Skeletal muscle tissue (tissue), 4 donors: ENCODE measurements around the gene USP13. TPM values are rescaled to one million over a fixed set of nuclear protein-coding genes. Genes with fewer than 3 reads are reported as not detected.

Experiments used
- H3K27ac ChIP-seq: one replicate; pipeline ENCODE4 v1.7.0; 2013; ENCODE audit warnings: mild to moderate bottlenecking, low read depth, low read length, inconsistent platforms
- H3K27me3 ChIP-seq, 3 donors: one replicate each; pipeline ENCODE4 v1.7.0; 2013; ENCODE audit warnings: low read length in 3 of 3; ENCODE audit not compliant: control insufficient read depth in 3 of 3, insufficient read depth in 3 of 3
- H3K36me3 ChIP-seq, 3 donors: one replicate each; pipeline ENCODE4 v1.7.0; 2013; ENCODE audit warnings: low read length in 3 of 3; ENCODE audit not compliant: control insufficient read depth in 3 of 3, insufficient read depth in 3 of 3
- H3K4me1 ChIP-seq, 3 donors: one replicate each; pipeline ENCODE4 v1.7.0; 2013; ENCODE audit warnings: low read length in 3 of 3, mild to moderate bottlenecking in 3 of 3; ENCODE audit not compliant: control insufficient read depth in 3 of 3, insufficient read depth in 3 of 3
- H3K4me3 ChIP-seq, 3 donors: one replicate each; pipeline ENCODE4 v1.7.0; 2013; ENCODE audit warnings: low read length in 3 of 3
- H3K9ac ChIP-seq, 3 donors: one replicate each; pipeline ENCODE4 v1.7.0; 2013; ENCODE audit warnings: low read length in 3 of 3, mild to moderate bottlenecking in 3 of 3, moderate library complexity in 2 of 3, low read depth in 1 of 3
- H3K9me3 ChIP-seq, 3 donors: one replicate each; pipeline ENCODE4 v1.7.0; 2013; ENCODE audit warnings: low read length in 3 of 3; ENCODE audit not compliant: control insufficient read depth in 3 of 3
- total RNA-seq: library from RNA; depleted of rRNA; stranded (reverse); fragments of >200 nt; gene quantifications from one replicate; pipeline ENCODE4 v1.2.3, GENCODE V29; 2014
- donor health status: Osteomylitis.

Gene USP13
- total RNA-seq, 1 donor from 2014 or later = 26.1 TPM

DNA sequence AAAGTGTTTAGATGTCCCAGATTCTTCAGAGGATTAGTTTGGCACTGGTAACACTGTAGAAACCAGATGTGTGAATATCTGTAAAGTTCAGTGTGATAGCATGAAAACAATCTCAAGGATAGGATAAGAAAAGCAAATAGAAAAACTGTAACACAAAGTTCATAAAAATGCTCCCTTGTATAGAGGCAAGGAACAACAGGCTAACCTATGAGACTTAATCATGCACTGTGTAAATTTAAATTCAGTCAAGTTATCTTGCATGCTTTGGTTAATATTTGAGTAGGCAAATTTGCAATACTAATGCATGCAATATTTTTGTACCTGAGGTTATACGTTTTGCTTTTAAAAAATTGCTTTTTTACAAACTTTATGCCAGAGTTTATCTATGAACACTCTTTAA is 144.4 kb downstream of the USP13 start:
- Histone ChIP-seq H3K4me3 (no peak overlapping the region), H3K9me3 (no peaks in the 10 kb centered on the region), H3K27ac (no peak overlapping the region), H3K36me3 (no peaks in the 10 kb centered on the region), H3K27me3 (no peaks in the 10 kb centered on the region), H3K4me1 (peaks cover 0 to 6% (median 5%) of the 10 kb centered on the region in 3 donors), H3K9ac (no peak overlapping the region)

DNA sequence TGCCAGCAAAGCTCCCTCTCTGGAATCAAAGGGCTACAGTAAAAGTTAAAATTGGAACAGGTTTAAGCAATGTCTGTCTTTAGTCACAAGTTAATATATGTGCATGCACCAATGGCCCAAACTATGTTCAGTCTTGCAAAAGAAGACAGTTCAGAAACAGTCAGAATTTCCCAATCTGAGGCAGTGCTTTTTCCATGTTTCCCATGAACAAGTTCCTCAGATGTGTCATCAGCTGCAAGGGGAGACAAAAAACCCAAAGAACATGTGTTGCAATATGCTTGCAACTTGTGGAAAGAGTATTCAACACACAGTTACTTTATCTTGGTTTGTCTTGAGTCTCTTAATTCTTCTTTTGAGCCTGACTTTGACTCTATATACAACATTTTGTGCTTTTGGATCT is 148.4 kb downstream of the USP13 start:
- H3K27ac ChIP-seq = no peak overlapping the region
- no peak overlapping the region for H3K4me3 ChIP-seq
- no peaks in the 10 kb centered on the region for H3K9me3 ChIP-seq
- no peaks in the 10 kb centered on the region for H3K27me3 ChIP-seq
- no peaks in the 10 kb centered on the region for H3K4me1 ChIP-seq
- no peaks in the 10 kb centered on the region for H3K36me3 ChIP-seq
- no peak overlapping the region for H3K9ac ChIP-seq

DNA sequence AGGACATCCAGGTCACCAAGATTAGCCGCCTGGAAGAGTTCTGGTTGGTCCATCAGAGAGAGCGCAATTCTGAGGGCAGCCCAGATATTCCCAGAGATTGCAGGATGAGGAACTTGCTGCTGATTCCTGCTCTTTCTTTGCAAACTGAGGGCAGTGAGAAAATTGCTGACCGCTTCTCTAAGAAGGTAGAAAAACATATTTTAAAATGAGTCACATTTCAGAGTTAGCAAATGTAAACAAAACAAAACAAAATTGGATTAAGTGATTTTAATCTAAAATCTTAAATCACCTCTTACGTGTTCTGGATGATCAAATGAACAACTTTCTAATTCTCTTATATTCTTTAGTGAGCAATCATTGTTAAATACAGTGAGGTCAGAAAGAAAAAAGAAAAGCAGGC is 149.0 kb downstream of the USP13 start:
- Histone ChIP-seq H3K4me3 (no peak overlapping the region), H3K27me3 (no peaks in the 10 kb centered on the region)

DNA sequence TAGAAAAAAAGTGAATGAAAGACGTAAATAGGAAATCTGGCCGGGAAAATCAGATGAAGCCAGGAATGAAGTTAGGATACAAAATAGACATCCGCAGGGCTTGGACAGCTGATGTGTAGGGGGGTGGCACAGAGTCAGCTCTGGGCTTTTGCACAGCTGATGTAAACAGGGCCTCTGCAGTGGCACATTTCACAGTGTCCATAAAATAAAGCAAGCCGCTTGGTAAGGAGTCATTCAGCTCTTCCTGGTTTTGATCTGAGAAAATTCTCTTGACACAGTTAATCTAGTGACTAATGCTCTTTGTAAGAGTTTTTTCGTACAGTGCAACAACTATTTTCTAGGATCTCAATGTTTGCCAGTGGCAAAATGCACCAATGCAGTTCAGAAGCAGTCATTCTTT is 153.3 kb downstream of the USP13 start:
- no peaks in the 10 kb centered on the region for H3K36me3 ChIP-seq
- H3K27ac ChIP-seq = no peak overlapping the region
- H3K27me3 ChIP-seq = no peaks in the 10 kb centered on the region
- H3K4me3 ChIP-seq = no peak overlapping the region
- no peak overlapping the region for H3K9ac ChIP-seq
- no peaks in the 10 kb centered on the region for H3K9me3 ChIP-seq
- H3K4me1 ChIP-seq = no peaks in the 10 kb centered on the region

More for the DNA sequence above, 149.0 kb downstream of the USP13 start:
- Histone ChIP-seq H3K27ac (no peak overlapping the region), H3K4me1 (no peaks in the 10 kb centered on the region), H3K9ac (no peak overlapping the region), H3K9me3 (no peaks in the 10 kb centered on the region), H3K36me3 (no peaks in the 10 kb centered on the region)

DNA sequence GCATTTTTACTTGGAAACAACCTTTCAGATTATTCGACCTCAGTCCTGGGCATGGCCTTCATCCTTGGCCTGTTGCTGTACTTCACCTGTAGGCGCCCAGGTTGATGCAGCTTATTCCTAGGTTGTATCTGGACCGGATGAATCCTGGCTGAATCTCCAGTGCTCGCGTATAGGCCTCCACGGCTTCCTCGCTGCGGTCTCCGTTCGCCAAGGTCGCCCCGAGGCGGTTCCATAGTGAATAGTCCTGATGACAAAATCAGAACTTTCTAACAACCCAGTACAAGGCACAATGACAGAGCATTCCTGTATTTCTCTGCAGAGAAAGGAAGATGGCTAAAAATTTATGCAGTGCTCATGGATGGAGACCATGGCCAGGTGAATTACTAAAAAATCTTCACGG is 154.7 kb downstream of the USP13 start:
- Histone ChIP-seq H3K4me3 (no peak overlapping the region), H3K4me1 (no peaks in the 10 kb centered on the region), H3K9ac (no peak overlapping the region), H3K9me3 (no peaks in the 10 kb centered on the region), H3K36me3 (no peaks in the 10 kb centered on the region), H3K27me3 (no peaks in the 10 kb centered on the region), H3K27ac (no peak overlapping the region)

DNA sequence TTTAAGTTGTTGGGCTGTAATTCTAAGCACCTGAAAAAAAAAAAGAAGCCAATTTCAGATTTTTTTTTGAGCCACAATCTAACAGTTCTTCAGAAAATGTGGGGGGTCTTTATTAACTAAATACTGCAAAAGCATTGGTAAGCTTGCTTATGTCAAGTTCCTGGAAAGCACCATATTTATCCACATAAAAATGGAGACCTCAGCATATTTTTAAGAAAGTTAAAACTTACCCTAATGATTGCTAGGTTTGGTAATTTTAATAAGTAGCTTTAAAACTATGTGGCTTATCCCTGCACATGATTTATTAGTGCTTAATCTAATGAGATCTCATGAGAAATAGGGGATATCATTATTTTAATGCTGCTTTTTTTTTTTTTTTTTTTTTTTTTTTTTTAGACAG is 156.8 kb downstream of the USP13 start:
- H3K9ac ChIP-seq = no peak overlapping the region
- no peaks in the 10 kb centered on the region for H3K4me1 ChIP-seq
- H3K9me3 ChIP-seq = no peaks in the 10 kb centered on the region
- no peak overlapping the region for H3K4me3 ChIP-seq
- no peaks in the 10 kb centered on the region for H3K36me3 ChIP-seq
- H3K27ac ChIP-seq = no peak overlapping the region
- no peaks in the 10 kb centered on the region for H3K27me3 ChIP-seq

DNA sequence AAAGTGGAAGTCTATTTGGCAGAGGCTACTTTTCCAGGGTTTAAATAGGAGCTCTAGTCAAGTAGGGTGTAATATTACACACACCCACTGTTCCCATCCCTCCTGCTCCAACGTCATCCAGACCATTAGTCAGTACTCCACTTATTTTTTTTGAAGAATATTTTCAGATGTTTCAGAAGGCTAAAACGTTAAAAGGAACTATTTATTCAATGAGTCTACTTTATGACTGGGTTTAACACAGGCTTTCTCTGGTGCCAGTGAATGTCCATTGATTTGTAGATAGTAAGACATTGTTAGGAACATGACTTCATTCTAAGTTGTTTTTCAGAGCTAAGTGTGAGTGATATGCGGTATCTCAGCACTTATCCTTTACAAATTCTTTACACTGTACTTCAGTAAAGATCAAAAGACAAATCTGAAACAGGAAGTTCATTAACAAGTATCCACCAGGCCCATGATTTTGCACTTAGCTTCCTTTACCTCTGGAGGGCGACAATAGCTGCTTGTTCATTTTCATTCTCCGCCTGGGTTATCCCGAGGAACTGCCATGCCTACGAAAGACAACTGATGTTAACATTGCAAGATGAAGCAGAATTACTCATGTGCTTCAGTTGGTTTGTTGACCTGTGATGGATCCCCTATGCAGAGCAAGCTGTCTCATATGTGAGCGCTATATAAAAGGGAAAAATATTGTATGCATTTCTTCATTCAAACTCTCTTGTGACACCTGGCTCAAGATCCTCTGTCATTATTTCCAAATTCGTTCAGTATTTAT is 158.7 kb downstream of the USP13 start:
- Histone ChIP-seq H3K36me3 (no peaks in the 10 kb centered on the region), H3K9me3 (no peaks in the 10 kb centered on the region), H3K27me3 (no peaks in the 10 kb centered on the region), H3K27ac (no peak overlapping the region), H3K4me3 (no peak overlapping the region), H3K4me1 (no peaks in the 10 kb centered on the region), H3K9ac (no peak overlapping the region)

DNA sequence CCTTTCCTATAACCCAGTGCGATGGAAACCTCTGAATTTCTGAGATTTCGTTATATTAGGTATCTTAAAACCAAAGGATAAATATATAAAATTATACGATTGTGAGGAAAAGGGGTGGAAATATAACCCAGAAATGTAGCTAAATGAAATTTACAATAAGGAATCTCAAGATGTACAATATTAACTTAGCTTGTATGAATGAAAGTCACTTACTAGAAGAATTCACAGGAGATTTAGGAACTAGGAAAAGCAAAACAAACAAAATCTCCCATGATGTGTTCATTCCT is 159.2 kb downstream of the USP13 start:
- Histone ChIP-seq H3K27ac (no peak overlapping the region), H3K4me3 (no peak overlapping the region), H3K9ac (no peak overlapping the region), H3K4me1 (no peaks in the 10 kb centered on the region), H3K9me3 (no peaks in the 10 kb centered on the region), H3K36me3 (no peaks in the 10 kb centered on the region), H3K27me3 (no peaks in the 10 kb centered on the region)

DNA sequence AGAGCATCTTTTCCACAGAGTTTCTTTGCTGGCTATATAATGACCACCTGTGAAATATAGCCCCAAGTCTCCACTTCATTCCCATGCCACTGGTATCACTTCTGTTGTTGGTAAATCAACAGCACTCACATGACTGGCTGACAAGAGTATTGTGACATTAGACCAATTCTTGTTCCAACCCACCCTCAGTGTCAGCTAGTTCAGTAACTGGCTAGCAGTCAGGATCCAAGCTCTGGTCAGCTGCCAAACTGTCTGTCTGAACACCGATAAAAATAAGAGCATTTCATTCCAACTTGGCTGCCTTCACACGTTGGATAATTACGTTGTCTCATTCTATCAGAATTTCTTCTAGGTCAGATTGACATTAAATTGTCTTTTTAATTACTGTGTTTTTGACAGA is 166.5 kb downstream of the USP13 start:
- no peaks in the 10 kb centered on the region for H3K4me1 ChIP-seq
- H3K9me3 ChIP-seq = no peaks in the 10 kb centered on the region
- no peak overlapping the region for H3K9ac ChIP-seq
- no peaks in the 10 kb centered on the region for H3K36me3 ChIP-seq
- no peak overlapping the region for H3K4me3 ChIP-seq
- peaks cover 0 to 3% (median 2%) of the 10 kb centered on the region in 3 donors for H3K27me3 ChIP-seq
- no peak overlapping the region for H3K27ac ChIP-seq

DNA sequence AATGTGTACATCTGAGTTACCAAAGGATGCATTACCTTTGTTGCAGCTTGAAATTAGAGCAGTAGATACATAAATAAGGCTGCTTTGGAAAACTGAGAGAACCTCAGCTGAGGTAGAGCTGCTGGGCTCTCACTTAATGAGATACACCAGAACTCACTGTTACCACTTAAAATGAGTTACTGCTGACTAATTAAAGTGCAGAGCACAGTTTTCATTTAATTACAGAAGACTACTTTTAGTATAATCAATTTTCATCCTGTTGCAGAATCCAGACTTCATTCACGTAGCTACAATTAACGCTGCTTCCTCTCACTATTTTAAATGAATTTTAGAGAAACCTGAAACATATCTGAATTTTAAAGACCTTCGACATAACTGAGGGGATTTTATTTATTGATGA is 169.5 kb downstream of the USP13 start:
- no peak overlapping the region for H3K9ac ChIP-seq
- no peak overlapping the region for H3K4me3 ChIP-seq
- no peak overlapping the region for H3K27ac ChIP-seq
- H3K27me3 ChIP-seq = peaks cover 0 to 3% (median 2%) of the 10 kb centered on the region in 3 donors
- no peaks in the 10 kb centered on the region for H3K36me3 ChIP-seq
- H3K9me3 ChIP-seq = no peaks in the 10 kb centered on the region
- no peaks in the 10 kb centered on the region for H3K4me1 ChIP-seq
